K562 (cell line): ENCODE results near the gene TDRD9. TPM values are rescaled to one million over a fixed set of nuclear protein-coding genes. Genes with fewer than 3 reads are reported as not detected.

Experiments used
- ATAC-seq: fragments of 200-7000 bp; cut with Tn5 transposase; 3 replicates; pipeline ENCODE4 v1.9.1; 2020; ENCODE audit warnings: moderate library complexity
- BruUV-seq: library from RNA; stranded (reverse); fragments of 400-500 nt; replicated peaks from 2 replicates; lab custom pipeline; 2021; lab: Mats Ljungman, UMichigan
- CTCF ChIA-PET: fragments of 300-600 bp; formaldehyde crosslinking; extraction: SDS; loops from one replicate; lab custom pipeline; 2021; ENCODE audit warnings: low intra/inter-chr PET ratio; lab: Yijun Ruan, JAX
- POLR2A ChIA-PET: fragments of 300-600, 350-650 bp; sonication (Branson Sonifier 250); formaldehyde crosslinking; extraction: SDS; loops from one replicate; lab custom pipeline; 2021; ENCODE audit warnings: antibody characterized with exemption, inconsistent platforms; lab: Yijun Ruan, JAX
- DNase-seq, 4 experiments: peaks; one replicate each; pipeline versions ENCODE4 v3.0.0 to v3.0.0-alpha.2; 2011 to 2018; ENCODE audit warnings: low spot score in 3 of 4, mixed read lengths in 3 of 4; ENCODE audit errors: extremely low read depth in 1 of 4
- FAIRE-seq: peaks from 2 replicates; lab custom pipeline; 2011; peaks lifted over from hg19 to GRCh38; lab: Jason Lieb, UNC
- H2AFZ ChIP-seq: 2 replicates; pipeline ENCODE4 v1.6.0; 2011; ENCODE audit warnings: low read depth, low read length, control low read depth, inconsistent platforms
- H3K27ac ChIP-seq: fragments of 200-600 bp; 3 replicates; pipeline ENCODE4 v1.8.0; 2011; ENCODE audit warnings: low read depth, mild to moderate bottlenecking, control low read depth, inconsistent platforms, low read length, moderate library complexity, mixed read lengths; ENCODE audit errors: extremely low read depth
- H3K27me3 ChIP-seq, 2 experiments: fragments of 300-600 bp in 1 of 2; 2 replicates in 1 of 2; 3 replicates in 1 of 2; pipeline versions ENCODE4 v1.6.0 to v1.8.0; 2011; ENCODE audit warnings: inconsistent platforms in 2 of 2, low read length in 2 of 2, mild to moderate bottlenecking in 1 of 2, mixed read lengths in 1 of 2, moderate library complexity in 1 of 2; ENCODE audit not compliant: control insufficient read depth in 2 of 2, insufficient read depth in 2 of 2
- H3K36me3 ChIP-seq: fragments of 300-600 bp; 3 replicates; pipeline ENCODE4 v1.8.0; 2011; ENCODE audit warnings: mild to moderate bottlenecking, low read length, inconsistent platforms; ENCODE audit not compliant: control insufficient read depth, insufficient read depth
- H3K4me1 ChIP-seq, 2 experiments: fragments of 200-600 bp in 1 of 2; replicated peaks in 1 of 2; 2 replicates in 1 of 2; 3 replicates in 1 of 2; pipeline versions ENCODE4 v1.5.1 to v1.8.0; 2011; ENCODE audit warnings: inconsistent platforms in 2 of 2, low read length in 2 of 2, mild to moderate bottlenecking in 1 of 2, mixed read lengths in 1 of 2, moderate library complexity in 1 of 2; ENCODE audit not compliant: control insufficient read depth in 2 of 2, insufficient read depth in 2 of 2
- H3K4me2 ChIP-seq: 2 replicates; pipeline ENCODE4 v1.6.1; 2011; ENCODE audit warnings: low read length, control low read depth, inconsistent platforms, mixed read lengths; ENCODE audit not compliant: insufficient read depth
- H3K4me3 ChIP-seq: fragments of 200-600 bp; sonication (generic), shearing (Covaris generic); 2 replicates; pipeline ENCODE4 v1.5.1; 2016; ENCODE audit warnings: control low read depth, inconsistent platforms
- H3K79me2 ChIP-seq: fragments of 200-600 bp; 3 replicates; pipeline ENCODE4 v1.8.0; 2011; ENCODE audit warnings: low read length, inconsistent platforms; ENCODE audit not compliant: control insufficient read depth, insufficient read depth
- H3K9ac ChIP-seq, 2 experiments: 2 replicates each; pipeline versions ENCODE4 v1.6.0 to v1.6.1; 2011; ENCODE audit warnings: low read depth in 2 of 2, low read length in 2 of 2, control low read depth in 1 of 2, inconsistent platforms in 1 of 2, mild to moderate bottlenecking in 1 of 2, mixed read lengths in 1 of 2; ENCODE audit not compliant: insufficient read depth in 1 of 2
- H3K9me1 ChIP-seq: one replicate; pipeline ENCODE4 v1.6.0; 2011; ENCODE audit warnings: inconsistent platforms, mild to moderate bottlenecking, low read length, moderate library complexity; ENCODE audit not compliant: control insufficient read depth, insufficient read depth
- H3K9me3 ChIP-seq: replicated peaks from 2 replicates; pipeline ENCODE4 v1.5.1; 2011; ENCODE audit warnings: low read depth, low read length, inconsistent platforms; ENCODE audit not compliant: control insufficient read depth, insufficient read depth
- H4K20me1 ChIP-seq: replicated peaks from 2 replicates; pipeline ENCODE4 v1.6.1; 2011; ENCODE audit warnings: low read length, inconsistent platforms, mixed read lengths; ENCODE audit not compliant: control insufficient read depth, insufficient read depth
- CAMTA2 ChIP-seq: fragments of 250-450 bp; sonication (Bioruptor Pico); conservative IDR thresholded peaks from 2 replicates; pipeline ENCODE4 v1.5.1; 2022
- PTTG1 ChIP-seq: fragments of 450-650 bp; IDR thresholded peaks from 2 replicates; pipeline ENCODE4 v1.6.1; 2016; ENCODE audit warnings: low read depth, mild to moderate bottlenecking, missing genetic modification characterization, missing compliant biosample characterization
- RBM25 ChIP-seq: fragments of 200-400 bp; formaldehyde crosslinking; IDR thresholded peaks from 2 replicates; pipeline ENCODE4 v1.6.1; 2018; ENCODE audit warnings: low read length, low read depth, moderate library complexity; ENCODE audit not compliant: severe bottlenecking
- ZC3H4 ChIP-seq: sonication (generic); formaldehyde crosslinking; IDR thresholded peaks from 2 replicates; pipeline ENCODE4 v1.9.0; 2021; ENCODE audit warnings: missing genetic modification reagents, borderline replicate concordance
- ZNF146 ChIP-seq: IDR thresholded peaks from one replicate; pipeline ENCODE4 v1.6.1; 2018; ENCODE audit warnings: missing compliant biosample characterization; ENCODE audit not compliant: unreplicated experiment
- WGBS: fragments of 100-300 bp; shearing (Covaris generic); methylation state at CpG from one replicate; pipeline ENCODE4 v1.1.6; 2016; ENCODE audit warnings: low coverage, mixed read lengths; ENCODE audit not compliant: insufficient coverage; ENCODE audit errors: missing lambda C conversion rate; 5-methylcytosine and 5-hydroxymethylcytosine counted together
- in situ Hi-C: fragments of 300-500 bp; cut with MboI; formaldehyde crosslinking; loops from 4 replicates; pipeline ENCODE4 v1.15.0; 2018; ENCODE audit warnings: inconsistent platforms, mixed read lengths
- intact Hi-C: fragments of 100-400 bp; cut with micrococcal nuclease; formaldehyde crosslinking; loops from 2 replicates; pipeline ENCODE4 v1.14.2; 2022
- polyA plus RNA-seq, 8 experiments: library from polyadenylated mRNA; depleted of rRNA in 4 of 8; stranded (reverse) in 5 of 8; unstranded in 3 of 8; fragments of >200 nt; fragmentation: Nextera tagmentation in 2 of 8; fragmentation: Illumina TruSeq in 1 of 8; extraction: Ambion mirVana in 2 of 8; extraction: Trizol in 1 of 8; gene quantifications; 2 replicates each; pipeline versions ENCODE4 v1.2.1 to v1.2.3, GENCODE V29; 2011 to 2014; ENCODE audit warnings: inconsistent platforms in 1 of 8, missing spikeins in 1 of 8
- total RNA-seq, 7 experiments: library from RNA; depleted of rRNA in 6 of 7; stranded (reverse); fragments of >200 nt in 6 of 7; fragmentation: Illumina TruSeq in 2 of 7; extraction: Trizol in 2 of 7; gene quantifications; 2 replicates each; pipeline versions ENCODE4 v1.2.1 to v1.2.3, GENCODE V29; 2011 to 2021; ENCODE audit warnings: low replicate concordance in 1 of 7
- TF ChIP-seq, protein P1 (sequence below): fragments of 150-350 bp; conservative IDR thresholded peaks from 2 replicates; pipeline ENCODE4 v1.6.1; 2014; ENCODE audit warnings: low read length

TDRD9 gene
- total and polyA plus RNA-seq, 9 of the 15 experiments (the other 6 are each of a cell fraction or from before 2014, with no cell fraction given) = 0.04 to 0.14 (median 0.04) TPM; not detected in 5

DNA sequence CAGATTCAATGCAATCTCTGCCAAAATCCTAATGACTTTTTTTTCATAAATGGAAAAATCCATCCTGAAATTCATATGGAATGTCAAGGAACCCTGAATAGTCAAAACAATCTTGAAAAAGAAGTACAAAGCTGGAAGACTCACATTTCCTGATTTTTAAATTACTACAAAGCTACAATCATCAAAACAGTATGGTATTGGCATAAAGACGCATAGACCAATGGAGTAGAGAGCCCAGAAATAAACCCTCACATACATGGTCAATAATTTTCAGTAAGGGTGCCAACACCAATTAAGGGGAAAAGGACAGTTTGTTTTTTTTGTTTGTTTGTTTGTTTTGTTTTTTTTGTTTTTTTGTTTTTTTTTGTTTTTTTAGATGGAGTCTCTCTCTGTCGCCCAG, 18.7 kb downstream of the TDRD9 start:
- H3K4me1 ChIP-seq = peaks cover 0 to 10% of the 10 kb centered on the region in 2 experiments; a peak in 4 of 5 replicates
- H4K20me1 ChIP-seq = no peaks in the 10 kb centered on the region
- POLR2A ChIA-PET = no interaction called here
- FAIRE-seq (no peak), ATAC-seq (no peak), DNase-seq (no peak)
- H3K9ac ChIP-seq = no peak overlapping the region
- 69% methylated on average over 2 of the region's 2 CpGs for WGBS
- H3K4me2 ChIP-seq = no peak overlapping the region
- no peak overlapping the region for H3K4me3 ChIP-seq
- BruUV-seq = no TSS peak
- in situ Hi-C loops (no loop called here), intact Hi-C loops (no loop called here)
- H2AFZ ChIP-seq = no peak overlapping the region
- H3K9me3 ChIP-seq = no peaks in the 10 kb centered on the region
- no peaks in the 10 kb centered on the region for H3K36me3 ChIP-seq
- H3K9me1 ChIP-seq = no peaks in the 10 kb centered on the region
- CTCF ChIA-PET = no interaction called here
- no peaks in the 10 kb centered on the region for H3K79me2 ChIP-seq
- no peaks in the 10 kb centered on the region for H3K27me3 ChIP-seq
- H3K27ac ChIP-seq = no peak overlapping the region
- TF ChIP-seq RBM25 (peak; percentile 93), CAMTA2 (no peak), ZC3H4 (CRISPR knock-in tag) (no peak)

DNA sequence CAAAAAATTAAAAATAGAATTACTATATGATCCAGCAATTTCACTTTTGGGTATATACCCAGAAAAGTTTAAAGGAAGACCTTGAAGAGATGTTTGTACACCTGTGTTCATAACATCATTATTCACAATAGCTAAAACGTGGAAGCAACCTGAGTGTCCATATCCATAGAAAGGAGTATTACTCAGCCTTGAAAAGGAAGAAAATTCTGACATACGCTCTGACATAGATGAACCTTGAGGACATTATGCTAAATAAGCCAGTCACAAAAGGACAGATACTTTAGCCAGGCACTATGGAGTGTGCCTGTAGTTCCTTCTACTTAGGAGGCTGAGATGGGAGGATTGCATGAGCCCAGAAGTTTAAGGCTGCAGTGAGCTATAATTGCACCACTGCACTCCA, 20.2 kb downstream of the TDRD9 start:
- BruUV-seq = no TSS peak
- FAIRE-seq = no peak

More for the DNA sequence above, 20.2 kb downstream of the TDRD9 start:
- no peak overlapping the region for H3K9ac ChIP-seq
- no peak overlapping the region for H2AFZ ChIP-seq
- in situ Hi-C loops = no loop called here
- no peaks in the 10 kb centered on the region for H4K20me1 ChIP-seq
- CTCF ChIA-PET = no interaction called here
- H3K79me2 ChIP-seq = no peaks in the 10 kb centered on the region
- H3K27me3 ChIP-seq = no peaks in the 10 kb centered on the region
- H3K36me3 ChIP-seq = no peaks in the 10 kb centered on the region
- DNase-seq = no peak
- TF ChIP-seq PTTG1 (no peak), ZNF146 (CRISPR knock-in tag) (peak; percentile 71)
- TF ChIP-seq, protein P1, sequence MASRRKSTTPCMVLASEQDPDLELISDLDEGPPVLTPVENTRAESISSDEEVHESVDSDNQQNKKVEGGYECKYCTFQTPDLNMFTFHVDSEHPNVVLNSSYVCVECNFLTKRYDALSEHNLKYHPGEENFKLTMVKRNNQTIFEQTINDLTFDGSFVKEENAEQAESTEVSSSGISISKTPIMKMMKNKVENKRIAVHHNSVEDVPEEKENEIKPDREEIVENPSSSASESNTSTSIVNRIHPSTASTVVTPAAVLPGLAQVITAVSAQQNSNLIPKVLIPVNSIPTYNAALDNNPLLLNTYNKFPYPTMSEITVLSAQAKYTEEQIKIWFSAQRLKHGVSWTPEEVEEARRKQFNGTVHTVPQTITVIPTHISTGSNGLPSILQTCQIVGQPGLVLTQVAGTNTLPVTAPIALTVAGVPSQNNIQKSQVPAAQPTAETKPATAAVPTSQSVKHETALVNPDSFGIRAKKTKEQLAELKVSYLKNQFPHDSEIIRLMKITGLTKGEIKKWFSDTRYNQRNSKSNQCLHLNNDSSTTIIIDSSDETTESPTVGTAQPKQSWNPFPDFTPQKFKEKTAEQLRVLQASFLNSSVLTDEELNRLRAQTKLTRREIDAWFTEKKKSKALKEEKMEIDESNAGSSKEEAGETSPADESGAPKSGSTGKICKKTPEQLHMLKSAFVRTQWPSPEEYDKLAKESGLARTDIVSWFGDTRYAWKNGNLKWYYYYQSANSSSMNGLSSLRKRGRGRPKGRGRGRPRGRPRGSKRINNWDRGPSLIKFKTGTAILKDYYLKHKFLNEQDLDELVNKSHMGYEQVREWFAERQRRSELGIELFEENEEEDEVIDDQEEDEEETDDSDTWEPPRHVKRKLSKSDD = no peak
- POLR2A ChIA-PET = no interaction called here
- intact Hi-C loops = no loop called here
- no peaks in the 10 kb centered on the region for H3K9me1 ChIP-seq
- no peak overlapping the region for H3K27ac ChIP-seq
- no peak overlapping the region for H3K4me2 ChIP-seq
- H3K9me3 ChIP-seq = no peaks in the 10 kb centered on the region
- peaks cover 0 to 6% of the 10 kb centered on the region in 2 experiments; a peak in 2 of 5 replicates for H3K4me1 ChIP-seq
- no peak for ATAC-seq
- WGBS = 44% methylated on average over 2 of the region's 2 CpGs
- no peak overlapping the region for H3K4me3 ChIP-seq
